Measurements from ENCODE around the gene OPA1. TPM values are rescaled to one million over a fixed set of nuclear protein-coding genes. Genes with fewer than 3 reads are reported as not detected.

Gene OPA1
- total RNA-seq, 4 donors from 2014 or later, result 33.4 to 53.8 (median 37.9) TPM

DNA sequence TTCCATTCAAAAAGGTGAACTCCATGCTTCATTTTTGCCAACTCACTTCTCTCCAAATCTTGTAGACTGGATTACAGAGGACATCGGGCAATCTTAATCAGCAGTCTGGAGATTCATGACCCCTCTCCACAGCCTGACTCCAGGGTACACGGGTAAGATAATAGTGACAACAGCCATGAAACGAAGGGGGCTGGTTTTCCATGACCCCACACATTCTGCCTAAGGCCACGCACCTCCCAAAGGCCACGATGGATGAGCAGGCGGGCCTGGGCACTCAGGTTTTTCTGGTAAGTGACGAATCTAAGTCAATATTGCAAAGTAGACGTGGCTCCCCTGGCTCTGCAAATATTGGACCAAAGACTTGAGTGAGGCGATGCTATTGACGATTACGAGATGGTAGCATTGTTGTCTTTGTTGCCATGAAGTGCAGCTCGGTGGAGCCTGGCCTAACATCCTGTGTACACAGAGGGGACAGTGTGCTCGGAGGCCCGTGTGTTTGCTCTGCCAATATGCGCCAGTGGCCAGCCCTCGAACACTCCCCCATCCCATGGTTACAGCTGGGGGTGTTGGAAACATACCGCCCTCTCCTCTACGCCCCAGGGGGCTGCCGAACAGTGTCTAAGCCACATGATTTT, 119.1 kb downstream of the OPA1 start:
- Histone ChIP-seq H3K36me3 (no peaks in the 10 kb centered on the region), H3K4me3 (no peak overlapping the region), H3K27me3 (no peaks in the 10 kb centered on the region), H3K27ac (no peak overlapping the region), H3K4me1 (no peaks in the 10 kb centered on the region), H3K9me3 (no peaks in the 10 kb centered on the region)
- TF ChIP-seq, protein P1, sequence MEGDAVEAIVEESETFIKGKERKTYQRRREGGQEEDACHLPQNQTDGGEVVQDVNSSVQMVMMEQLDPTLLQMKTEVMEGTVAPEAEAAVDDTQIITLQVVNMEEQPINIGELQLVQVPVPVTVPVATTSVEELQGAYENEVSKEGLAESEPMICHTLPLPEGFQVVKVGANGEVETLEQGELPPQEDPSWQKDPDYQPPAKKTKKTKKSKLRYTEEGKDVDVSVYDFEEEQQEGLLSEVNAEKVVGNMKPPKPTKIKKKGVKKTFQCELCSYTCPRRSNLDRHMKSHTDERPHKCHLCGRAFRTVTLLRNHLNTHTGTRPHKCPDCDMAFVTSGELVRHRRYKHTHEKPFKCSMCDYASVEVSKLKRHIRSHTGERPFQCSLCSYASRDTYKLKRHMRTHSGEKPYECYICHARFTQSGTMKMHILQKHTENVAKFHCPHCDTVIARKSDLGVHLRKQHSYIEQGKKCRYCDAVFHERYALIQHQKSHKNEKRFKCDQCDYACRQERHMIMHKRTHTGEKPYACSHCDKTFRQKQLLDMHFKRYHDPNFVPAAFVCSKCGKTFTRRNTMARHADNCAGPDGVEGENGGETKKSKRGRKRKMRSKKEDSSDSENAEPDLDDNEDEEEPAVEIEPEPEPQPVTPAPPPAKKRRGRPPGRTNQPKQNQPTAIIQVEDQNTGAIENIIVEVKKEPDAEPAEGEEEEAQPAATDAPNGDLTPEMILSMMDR (IDR thresholded peaks at IDR 0.05), result no peak
- TF ChIP-seq EP300 (IDR thresholded peaks at IDR 0.05) (no peak), POLR2A (IDR thresholded peaks at IDR 0.05) (no peak), POLR2AphosphoS5 (IDR thresholded peaks at IDR 0.05) (no peak)
- no peak for DNase-seq (ENCODE audit: low spot score in 2 of 2)
- 87% methylated on average over 19 of the region's 19 CpGs for WGBS

DNA sequence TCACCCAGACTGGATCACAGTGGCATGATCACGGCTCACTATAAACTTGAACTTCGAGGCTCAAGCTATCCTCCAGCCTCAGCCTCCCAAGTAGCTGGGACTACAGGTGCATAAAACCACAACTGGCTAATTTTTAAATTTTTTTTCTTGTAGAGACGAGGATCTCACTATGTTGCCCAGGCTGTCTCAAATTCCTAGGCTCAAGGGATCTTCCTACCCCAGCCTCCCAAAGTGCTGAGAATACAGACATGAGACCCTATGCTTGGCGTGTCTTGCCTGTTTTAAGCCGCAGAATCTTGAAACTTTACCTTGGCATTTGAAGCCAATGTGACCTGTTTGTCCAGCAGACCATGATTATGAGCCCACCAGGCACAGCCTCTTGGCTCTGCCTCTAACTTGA, 119.9 kb downstream of the OPA1 start:
- no peaks in the 10 kb centered on the region for H3K36me3 ChIP-seq
- no peak overlapping the region for H3K4me3 ChIP-seq
- H3K27me3 ChIP-seq, result no peaks in the 10 kb centered on the region
- H3K27ac ChIP-seq, result no peak overlapping the region
- no peaks in the 10 kb centered on the region for H3K9me3 ChIP-seq
- TF ChIP-seq POLR2A (IDR thresholded peaks at IDR 0.05) (no peak), EP300 (IDR thresholded peaks at IDR 0.05) (no peak), POLR2AphosphoS5 (IDR thresholded peaks at IDR 0.05) (no peak)
- TF ChIP-seq, protein P1 (IDR thresholded peaks at IDR 0.05), result no peak
- H3K4me1 ChIP-seq, result no peaks in the 10 kb centered on the region
- no peak for DNase-seq (ENCODE audit: low spot score in 2 of 2)
- 94% methylated on average over 5 of the region's 5 CpGs for WGBS

DNA sequence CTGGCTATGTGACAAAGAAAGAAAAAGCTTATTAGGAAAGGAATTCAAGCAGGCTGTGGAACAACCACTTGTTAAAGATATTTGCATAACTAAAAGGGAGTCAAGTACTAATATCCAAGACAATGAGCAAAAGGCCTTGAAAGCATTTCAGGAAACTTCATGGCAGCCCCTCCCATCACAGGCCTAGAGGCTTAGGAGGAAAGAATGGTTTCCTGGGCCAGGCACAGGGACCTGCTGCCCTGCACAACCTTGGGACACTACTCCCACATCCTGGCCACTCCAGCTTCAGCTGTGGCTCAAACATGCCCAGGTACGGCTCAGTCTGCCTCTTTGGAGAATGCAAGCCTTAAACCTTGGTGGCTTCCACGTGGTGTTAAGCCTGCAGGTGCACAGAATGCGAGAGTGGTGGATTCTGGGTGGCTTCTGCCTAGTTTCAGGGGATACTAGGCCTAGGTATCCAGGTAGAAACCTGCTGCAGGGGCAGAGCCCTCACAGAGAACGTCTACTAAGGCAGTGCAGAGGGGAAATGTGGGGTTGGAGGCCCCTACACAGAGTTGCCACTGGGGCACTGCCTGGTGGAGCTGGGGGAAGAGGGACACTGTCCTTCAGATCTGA, 121.6 kb downstream of the OPA1 start:
- H3K27ac ChIP-seq, result no peak overlapping the region
- no peaks in the 10 kb centered on the region for H3K27me3 ChIP-seq
- TF ChIP-seq POLR2AphosphoS5 (IDR thresholded peaks at IDR 0.05) (no peak), POLR2A (IDR thresholded peaks at IDR 0.05) (no peak), EP300 (IDR thresholded peaks at IDR 0.05) (no peak)
- TF ChIP-seq, protein P1 (IDR thresholded peaks at IDR 0.05), result no peak
- no peaks in the 10 kb centered on the region for H3K4me1 ChIP-seq
- H3K4me3 ChIP-seq, result no peak overlapping the region
- no peaks in the 10 kb centered on the region for H3K36me3 ChIP-seq
- H3K9me3 ChIP-seq, result no peaks in the 10 kb centered on the region
- WGBS, result 92% methylated on average over 3 of the region's 4 CpGs
- no peak for DNase-seq (ENCODE audit: low spot score in 2 of 2)

DNA sequence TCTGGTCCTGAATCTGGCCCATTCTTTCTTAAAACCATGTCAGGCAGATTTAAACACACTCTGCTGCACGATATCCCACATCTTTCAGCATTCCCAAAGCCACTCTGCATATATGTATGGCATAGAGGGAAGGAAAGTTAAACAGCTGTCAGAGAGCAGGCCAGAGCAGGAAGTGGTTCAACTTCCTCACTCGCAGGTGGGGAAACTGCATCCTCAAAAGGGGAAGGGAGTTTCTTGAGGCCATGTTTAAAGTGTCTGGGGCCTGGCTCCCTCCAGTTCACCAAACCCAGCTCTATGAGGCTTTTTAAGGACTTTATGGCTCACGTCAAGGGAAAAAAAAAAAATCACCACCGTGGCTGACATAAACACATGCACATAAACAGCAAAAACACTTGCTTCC, 123.1 kb downstream of the OPA1 start:
- Histone ChIP-seq H3K27me3 (no peaks in the 10 kb centered on the region), H3K27ac (no peak overlapping the region), H3K4me1 (no peaks in the 10 kb centered on the region), H3K9me3 (no peaks in the 10 kb centered on the region), H3K4me3 (no peak overlapping the region), H3K36me3 (no peaks in the 10 kb centered on the region)
- TF ChIP-seq, protein P1 (IDR thresholded peaks at IDR 0.05), result no peak
- TF ChIP-seq POLR2AphosphoS5 (IDR thresholded peaks at IDR 0.05) (no peak), EP300 (IDR thresholded peaks at IDR 0.05) (no peak), POLR2A (IDR thresholded peaks at IDR 0.05) (no peak)
- WGBS, result 84% methylated on average over 4 of the region's 4 CpGs
- no peak for DNase-seq (ENCODE audit: low spot score in 2 of 2)

DNA sequence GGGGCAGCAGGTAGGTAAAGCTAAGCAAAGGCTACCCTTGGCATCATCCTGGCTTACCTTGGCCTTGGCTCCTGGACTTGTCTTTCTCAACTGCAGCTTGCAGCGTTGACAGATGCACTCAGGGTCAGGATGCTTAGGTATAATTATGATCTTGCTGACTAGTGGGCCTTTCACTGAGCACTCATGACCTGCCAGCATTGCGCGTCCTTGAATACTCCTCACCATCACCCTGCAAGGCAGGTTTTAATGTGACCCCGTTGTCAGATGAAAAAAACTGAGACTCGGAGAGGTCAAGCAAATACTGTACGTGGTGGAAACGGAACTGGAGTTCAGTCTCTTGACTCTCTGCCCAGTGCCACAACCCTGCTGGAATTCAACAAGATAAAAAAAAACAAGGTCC, 126.7 kb downstream of the OPA1 start:
- DNase-seq (ENCODE audit: low spot score in 2 of 2), result no peak
- H3K4me1 ChIP-seq, result no peaks in the 10 kb centered on the region
- no peak overlapping the region for H3K27ac ChIP-seq
- H3K27me3 ChIP-seq, result no peaks in the 10 kb centered on the region
- H3K9me3 ChIP-seq, result no peaks in the 10 kb centered on the region
- 94% methylated on average over 7 of the region's 7 CpGs for WGBS
- no peaks in the 10 kb centered on the region for H3K36me3 ChIP-seq
- H3K4me3 ChIP-seq, result no peak overlapping the region
- TF ChIP-seq POLR2AphosphoS5 (IDR thresholded peaks at IDR 0.05) (no peak), EP300 (IDR thresholded peaks at IDR 0.05) (no peak)
- TF ChIP-seq, protein P1 (IDR thresholded peaks at IDR 0.05), result no peak

All from suprapubic skin (tissue), 4 donors.